Neural cell (in vitro differentiated cells): ENCODE data around the gene LGALS3BP. TPM values are rescaled to one million over a fixed set of nuclear protein-coding genes. Genes with fewer than 3 reads are reported as not detected.

Source experiments
- H2AFZ ChIP-seq: fragments of 200-600, 300-800 bp; sonication (generic), shearing (Covaris generic); 2 replicates; pipeline ENCODE4 v1.6.0; 2014; ENCODE audit warnings: low read depth, mild to moderate bottlenecking, antibody characterized with exemption, low read length, moderate library complexity
- H3F3A ChIP-seq: fragments of 200-600 bp; shearing (Covaris generic); 2 replicates; pipeline ENCODE4 v1.6.1; 2016; ENCODE audit warnings: mild to moderate bottlenecking, moderate library complexity, mixed read lengths, antibody characterized with exemption, low read length; ENCODE audit not compliant: insufficient read depth, poor library complexity, severe bottlenecking
- H3K27ac ChIP-seq: fragments of 200-600, 300-800 bp; sonication (generic), shearing (Covaris generic); 2 replicates; pipeline ENCODE4 v1.5.1; 2014; ENCODE audit warnings: mild to moderate bottlenecking, low read length, moderate library complexity
- H3K27me3 ChIP-seq: fragments of 300-800, 200-600 bp; sonication (generic), shearing (Covaris generic); 2 replicates; pipeline ENCODE4 v1.6.0; 2014; ENCODE audit warnings: mild to moderate bottlenecking, low read depth, low read length, moderate library complexity; ENCODE audit not compliant: insufficient read depth
- H3K36me3 ChIP-seq: fragments of 300-800, 200-600 bp; sonication (generic), shearing (Covaris generic); 2 replicates; pipeline ENCODE4 v1.5.1; 2014; ENCODE audit warnings: mild to moderate bottlenecking, antibody characterized with exemption, low read length, moderate library complexity; ENCODE audit not compliant: insufficient read depth
- H3K4me2 ChIP-seq: fragments of 300-800, 200-600 bp; sonication (generic), shearing (Covaris generic); 2 replicates; pipeline ENCODE4 v1.6.0; 2014; ENCODE audit warnings: mild to moderate bottlenecking, low read length
- H3K4me3 ChIP-seq: fragments of 300-800, 200-600 bp; sonication (generic), shearing (Covaris generic); 2 replicates; pipeline ENCODE4 v1.5.1; 2014; ENCODE audit warnings: mild to moderate bottlenecking, low read length, moderate library complexity
- H3K79me2 ChIP-seq: fragments of 200-600 bp; shearing (Covaris generic); replicated peaks from 2 replicates; pipeline ENCODE4 v1.6.0; 2014; ENCODE audit warnings: mild to moderate bottlenecking, low read length, moderate library complexity; ENCODE audit not compliant: insufficient read depth
- H3K9ac ChIP-seq: fragments of 300-800, 200-600 bp; sonication (generic), shearing (Covaris generic); 2 replicates; pipeline ENCODE4 v1.6.1; 2016; ENCODE audit warnings: mild to moderate bottlenecking, low read length, mixed read lengths
- H3K9me2 ChIP-seq: fragments of 200-600 bp; shearing (Covaris generic); 2 replicates; pipeline ENCODE4 v1.6.1; 2016; ENCODE audit warnings: mild to moderate bottlenecking, low read length, mixed read lengths; ENCODE audit not compliant: insufficient read depth
- H3K9me3 ChIP-seq: fragments of 200-600, 300-800 bp; sonication (generic), shearing (Covaris generic); 2 replicates; pipeline ENCODE4 v1.6.1; 2016; ENCODE audit warnings: mild to moderate bottlenecking, mixed run types, low read length, moderate library complexity, mixed read lengths
- H4K20me1 ChIP-seq: fragments of 200-600 bp; shearing (Covaris generic); 2 replicates; pipeline ENCODE4 v1.6.1; 2016; ENCODE audit warnings: mild to moderate bottlenecking, mixed run types; ENCODE audit not compliant: insufficient read depth
- EP300 ChIP-seq: fragments of 450-650 bp; conservative IDR thresholded peaks from 2 replicates; pipeline ENCODE4 v1.6.1; 2014; ENCODE audit warnings: antibody characterized with exemption, mild to moderate bottlenecking, moderate library complexity; ENCODE audit not compliant: poor library complexity, severe bottlenecking
- EZH2 ChIP-seq: fragments of 200-600, 300-800 bp; shearing (Covaris generic), sonication (generic); IDR thresholded peaks from 2 replicates; pipeline ENCODE4 v1.6.1; 2014; ENCODE audit warnings: antibody characterized with exemption, low read length, borderline replicate concordance, mild to moderate bottlenecking; ENCODE audit not compliant: insufficient read depth, poor library complexity, severe bottlenecking
- MXI1 ChIP-seq: fragments of 450-650 bp; conservative IDR thresholded peaks from 2 replicates; pipeline ENCODE4 v1.6.1; 2014; ENCODE audit warnings: antibody characterized with exemption, mild to moderate bottlenecking; ENCODE audit not compliant: poor library complexity, severe bottlenecking
- POLR2AphosphoS5 ChIP-seq: IDR thresholded peaks from 2 replicates; pipeline ENCODE4 v1.6.1; 2012
- RAD21 ChIP-seq: fragments of 450-650 bp; conservative IDR thresholded peaks from 2 replicates; pipeline ENCODE4 v1.6.1; 2014; ENCODE audit warnings: antibody characterized with exemption, mild to moderate bottlenecking, moderate library complexity
- SMC3 ChIP-seq: fragments of 450-650 bp; conservative IDR thresholded peaks from 2 replicates; pipeline ENCODE4 v1.6.1; 2014; ENCODE audit warnings: antibody characterized with exemption, mild to moderate bottlenecking, moderate library complexity; ENCODE audit not compliant: poor library complexity
- TAF1 ChIP-seq: IDR thresholded peaks from 2 replicates; pipeline ENCODE4 v1.6.1; 2012; ENCODE audit warnings: low read depth
- polyA plus RNA-seq: library from polyadenylated mRNA; depleted of rRNA; stranded (reverse); fragments of >200 nt; gene quantifications from 2 replicates; pipeline ENCODE4 v1.2.3, GENCODE V29; 2014
- TF ChIP-seq, protein P1 (sequence below): fragments of 450-650 bp; IDR thresholded peaks from 2 replicates; pipeline ENCODE4 v1.5.1; 2014; ENCODE audit warnings: antibody characterized with exemption, mild to moderate bottlenecking, moderate library complexity; ENCODE audit not compliant: poor library complexity, severe bottlenecking
- TF ChIP-seq, protein P2 (sequence below): IDR thresholded peaks from 2 replicates; pipeline ENCODE4 v1.6.1; 2012; ENCODE audit warnings: borderline replicate concordance

The LGALS3BP gene
- polyA plus RNA-seq, 1 donor from 2014 or later: 5.4 TPM

DNA sequence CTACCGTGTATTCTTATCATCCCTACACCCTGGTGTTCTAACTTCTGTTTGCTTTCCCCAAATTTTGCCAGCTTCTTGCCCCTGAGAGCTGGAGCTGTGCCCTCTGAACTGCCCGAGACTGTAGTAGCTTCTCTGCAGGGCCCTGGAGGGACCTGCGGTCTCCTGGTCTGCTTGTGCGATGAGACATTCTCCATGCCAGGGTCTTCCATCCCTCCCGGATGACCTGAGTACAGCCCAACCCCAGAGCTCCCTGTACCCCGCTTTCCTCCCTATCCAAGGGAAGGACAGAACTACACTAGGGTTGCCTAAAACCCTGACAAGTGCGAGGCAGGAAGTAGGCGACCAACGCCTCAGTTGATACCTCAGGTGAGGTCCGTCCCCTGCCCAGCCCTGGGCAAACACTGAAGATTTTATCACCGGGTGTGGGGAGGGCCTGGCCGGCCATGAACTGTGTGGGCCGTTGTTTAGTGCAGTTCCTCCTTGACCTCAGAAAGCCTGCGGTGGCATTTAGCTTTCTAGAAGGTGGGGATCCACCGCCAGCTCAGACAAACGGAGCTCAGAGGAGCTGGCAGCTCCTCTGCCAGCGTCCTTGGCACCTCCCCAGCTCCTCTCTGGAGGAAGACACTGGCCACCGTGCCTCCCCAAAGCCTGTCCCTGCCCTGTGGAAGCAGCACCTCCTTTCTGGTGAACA lies 16.2 kb upstream of the LGALS3BP start:
- no peaks in the 10 kb centered on the region for H3K36me3 ChIP-seq
- no peaks in the 10 kb centered on the region for H3K27me3 ChIP-seq
- no peak overlapping the region for H3K27ac ChIP-seq
- no peak overlapping the region for H2AFZ ChIP-seq
- TF ChIP-seq, protein P1, sequence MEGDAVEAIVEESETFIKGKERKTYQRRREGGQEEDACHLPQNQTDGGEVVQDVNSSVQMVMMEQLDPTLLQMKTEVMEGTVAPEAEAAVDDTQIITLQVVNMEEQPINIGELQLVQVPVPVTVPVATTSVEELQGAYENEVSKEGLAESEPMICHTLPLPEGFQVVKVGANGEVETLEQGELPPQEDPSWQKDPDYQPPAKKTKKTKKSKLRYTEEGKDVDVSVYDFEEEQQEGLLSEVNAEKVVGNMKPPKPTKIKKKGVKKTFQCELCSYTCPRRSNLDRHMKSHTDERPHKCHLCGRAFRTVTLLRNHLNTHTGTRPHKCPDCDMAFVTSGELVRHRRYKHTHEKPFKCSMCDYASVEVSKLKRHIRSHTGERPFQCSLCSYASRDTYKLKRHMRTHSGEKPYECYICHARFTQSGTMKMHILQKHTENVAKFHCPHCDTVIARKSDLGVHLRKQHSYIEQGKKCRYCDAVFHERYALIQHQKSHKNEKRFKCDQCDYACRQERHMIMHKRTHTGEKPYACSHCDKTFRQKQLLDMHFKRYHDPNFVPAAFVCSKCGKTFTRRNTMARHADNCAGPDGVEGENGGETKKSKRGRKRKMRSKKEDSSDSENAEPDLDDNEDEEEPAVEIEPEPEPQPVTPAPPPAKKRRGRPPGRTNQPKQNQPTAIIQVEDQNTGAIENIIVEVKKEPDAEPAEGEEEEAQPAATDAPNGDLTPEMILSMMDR: no peak
- TF ChIP-seq SMC3 (no peak), RAD21 (no peak), EP300 (no peak), MXI1 (no peak), POLR2AphosphoS5 (no peak), EZH2 (no peak), TAF1 (no peak)
- TF ChIP-seq, protein P2, sequence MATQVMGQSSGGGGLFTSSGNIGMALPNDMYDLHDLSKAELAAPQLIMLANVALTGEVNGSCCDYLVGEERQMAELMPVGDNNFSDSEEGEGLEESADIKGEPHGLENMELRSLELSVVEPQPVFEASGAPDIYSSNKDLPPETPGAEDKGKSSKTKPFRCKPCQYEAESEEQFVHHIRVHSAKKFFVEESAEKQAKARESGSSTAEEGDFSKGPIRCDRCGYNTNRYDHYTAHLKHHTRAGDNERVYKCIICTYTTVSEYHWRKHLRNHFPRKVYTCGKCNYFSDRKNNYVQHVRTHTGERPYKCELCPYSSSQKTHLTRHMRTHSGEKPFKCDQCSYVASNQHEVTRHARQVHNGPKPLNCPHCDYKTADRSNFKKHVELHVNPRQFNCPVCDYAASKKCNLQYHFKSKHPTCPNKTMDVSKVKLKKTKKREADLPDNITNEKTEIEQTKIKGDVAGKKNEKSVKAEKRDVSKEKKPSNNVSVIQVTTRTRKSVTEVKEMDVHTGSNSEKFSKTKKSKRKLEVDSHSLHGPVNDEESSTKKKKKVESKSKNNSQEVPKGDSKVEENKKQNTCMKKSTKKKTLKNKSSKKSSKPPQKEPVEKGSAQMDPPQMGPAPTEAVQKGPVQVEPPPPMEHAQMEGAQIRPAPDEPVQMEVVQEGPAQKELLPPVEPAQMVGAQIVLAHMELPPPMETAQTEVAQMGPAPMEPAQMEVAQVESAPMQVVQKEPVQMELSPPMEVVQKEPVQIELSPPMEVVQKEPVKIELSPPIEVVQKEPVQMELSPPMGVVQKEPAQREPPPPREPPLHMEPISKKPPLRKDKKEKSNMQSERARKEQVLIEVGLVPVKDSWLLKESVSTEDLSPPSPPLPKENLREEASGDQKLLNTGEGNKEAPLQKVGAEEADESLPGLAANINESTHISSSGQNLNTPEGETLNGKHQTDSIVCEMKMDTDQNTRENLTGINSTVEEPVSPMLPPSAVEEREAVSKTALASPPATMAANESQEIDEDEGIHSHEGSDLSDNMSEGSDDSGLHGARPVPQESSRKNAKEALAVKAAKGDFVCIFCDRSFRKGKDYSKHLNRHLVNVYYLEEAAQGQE: no peak
- H3K9me2 ChIP-seq: no peaks in the 10 kb centered on the region
- H3K79me2 ChIP-seq: no peaks in the 10 kb centered on the region
- H3F3A ChIP-seq: no peaks in the 10 kb centered on the region
- no peak overlapping the region for H3K4me3 ChIP-seq
- no peak overlapping the region for H3K9ac ChIP-seq
- H4K20me1 ChIP-seq: no peaks in the 10 kb centered on the region
- H3K4me2 ChIP-seq: no peak overlapping the region
- no peaks in the 10 kb centered on the region for H3K9me3 ChIP-seq

DNA sequence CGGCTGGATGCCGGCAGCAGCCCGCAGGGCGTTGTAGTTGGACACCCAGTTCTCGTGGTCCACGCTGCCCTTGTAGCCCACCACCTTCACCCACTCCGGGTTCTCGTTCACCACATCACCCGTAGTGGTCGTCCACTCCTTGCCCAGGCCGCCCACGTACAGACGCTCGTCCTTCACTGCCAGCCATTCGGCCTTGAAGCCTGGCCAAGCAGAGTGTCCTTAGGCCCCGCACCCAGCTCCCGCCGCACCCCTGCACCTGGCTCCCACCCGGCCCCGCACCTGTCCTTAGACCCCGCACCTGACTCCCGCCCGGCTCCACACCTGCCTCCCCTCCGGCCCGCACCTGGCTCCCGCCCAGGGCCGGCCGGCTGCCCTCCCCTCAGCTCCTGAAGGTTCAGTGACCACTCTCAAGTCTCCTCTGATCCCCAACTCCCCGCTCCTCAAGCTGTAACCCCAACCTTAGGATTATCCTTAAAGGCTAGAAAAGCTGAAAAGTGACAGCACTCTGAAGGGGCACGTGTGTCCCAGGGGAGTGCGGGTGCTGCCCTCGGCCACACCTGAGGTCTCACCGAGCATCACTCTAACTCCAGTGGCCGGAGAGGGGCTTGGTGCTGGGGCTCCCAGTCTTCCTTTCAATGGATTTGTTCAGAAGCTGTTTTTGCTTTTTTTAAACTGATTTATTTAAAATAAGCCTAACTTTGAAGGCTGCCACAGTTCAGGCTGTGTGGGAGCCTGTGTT lies 15.5 kb upstream of the LGALS3BP start:
- Histone ChIP-seq H2AFZ (no peak overlapping the region), H3K36me3 (no peaks in the 10 kb centered on the region), H3F3A (no peaks in the 10 kb centered on the region), H3K79me2 (no peaks in the 10 kb centered on the region), H4K20me1 (no peaks in the 10 kb centered on the region), H3K4me3 (no peak overlapping the region), H3K27ac (no peak overlapping the region), H3K4me2 (no peak overlapping the region), H3K9me2 (no peaks in the 10 kb centered on the region), H3K9ac (no peak overlapping the region), H3K27me3 (no peaks in the 10 kb centered on the region), H3K9me3 (no peaks in the 10 kb centered on the region)
- TF ChIP-seq, protein P2: no peak
- no peak for TF ChIP-seq RAD21
- no peak for TF ChIP-seq SMC3
- no peak for TF ChIP-seq EP300
- TF ChIP-seq POLR2AphosphoS5: no peak
- TF ChIP-seq TAF1: no peak
- TF ChIP-seq, protein P1: no peak
- no peak for TF ChIP-seq MXI1
- no peak for TF ChIP-seq EZH2
